Gastroesophageal sphincter (tissue), 3 donors: ENCODE results near the gene TLCD3B.
A peak's percentile ranks its signal among the peaks of the same experiment; 100 is the strongest.

ENCODE experiments used
- EP300 ChIP-seq: sonication (generic); formaldehyde crosslinking; IDR thresholded peaks from one replicate; pipeline ENCODE4 v1.6.1; 2017; ENCODE audit warnings: antibody characterized with exemption, mild to moderate bottlenecking
- POLR2A ChIP-seq, 2 donors: fragments of 450-650 bp; IDR thresholded peaks; one replicate each; pipeline ENCODE4 v1.6.1; 2017; ENCODE audit warnings: antibody characterized with exemption in 2 of 2, mild to moderate bottlenecking in 2 of 2, moderate library complexity in 1 of 2
- POLR2AphosphoS5 ChIP-seq: sonication (generic); formaldehyde crosslinking; IDR thresholded peaks from one replicate; pipeline ENCODE4 v1.6.1; 2017; ENCODE audit warnings: antibody characterized with exemption
- TF ChIP-seq, protein P1 (sequence below), 4 experiments: fragments of 200-600 bp in 2 of 4; fragments of 450-650 bp in 2 of 4; sonication (generic) in 1 of 4; IDR thresholded peaks; one replicate each; pipeline ENCODE4 v1.5.1; 2017 to 2019; ENCODE audit warnings: antibody characterized with exemption in 4 of 4, mild to moderate bottlenecking in 2 of 4, moderate library complexity in 2 of 4

DNA sequence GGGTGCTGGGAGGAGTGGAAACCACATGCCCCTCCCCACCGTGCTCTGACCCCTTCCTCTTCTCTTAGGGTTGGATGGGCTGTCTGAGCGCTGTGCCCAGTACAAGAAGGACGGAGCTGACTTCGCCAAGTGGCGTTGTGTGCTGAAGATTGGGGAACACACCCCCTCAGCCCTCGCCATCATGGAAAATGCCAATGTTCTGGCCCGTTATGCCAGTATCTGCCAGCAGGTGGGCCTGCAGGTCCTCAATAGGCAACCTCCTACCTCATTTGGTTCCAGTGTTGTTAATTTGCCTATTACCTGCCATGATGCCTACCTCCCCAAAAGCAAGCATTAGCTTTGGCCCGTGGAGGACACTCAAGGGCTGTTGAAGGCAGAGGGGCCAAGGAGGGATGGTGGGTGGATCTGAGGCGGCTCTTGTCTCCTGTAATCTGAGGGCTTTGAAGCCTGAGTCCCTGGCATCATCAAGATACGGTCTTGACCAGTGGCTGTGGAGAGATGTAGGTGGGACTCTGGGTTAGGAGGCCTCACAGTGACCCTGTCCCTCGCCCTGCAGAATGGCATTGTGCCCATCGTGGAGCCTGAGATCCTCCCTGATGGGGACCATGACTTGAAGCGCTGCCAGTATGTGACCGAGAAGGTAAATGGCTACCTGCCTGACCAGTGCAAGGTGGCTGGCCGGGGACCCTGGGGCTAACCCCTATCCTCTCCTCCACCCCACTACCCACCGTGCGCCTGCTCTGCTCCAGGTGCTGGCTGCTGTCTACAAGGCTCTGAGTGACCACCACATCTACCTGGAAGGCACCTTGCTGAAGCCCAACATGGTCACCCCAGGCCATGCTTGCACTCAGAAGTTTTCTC is 37.9 kb upstream of the TLCD3B start:
- TF ChIP-seq, protein P1, sequence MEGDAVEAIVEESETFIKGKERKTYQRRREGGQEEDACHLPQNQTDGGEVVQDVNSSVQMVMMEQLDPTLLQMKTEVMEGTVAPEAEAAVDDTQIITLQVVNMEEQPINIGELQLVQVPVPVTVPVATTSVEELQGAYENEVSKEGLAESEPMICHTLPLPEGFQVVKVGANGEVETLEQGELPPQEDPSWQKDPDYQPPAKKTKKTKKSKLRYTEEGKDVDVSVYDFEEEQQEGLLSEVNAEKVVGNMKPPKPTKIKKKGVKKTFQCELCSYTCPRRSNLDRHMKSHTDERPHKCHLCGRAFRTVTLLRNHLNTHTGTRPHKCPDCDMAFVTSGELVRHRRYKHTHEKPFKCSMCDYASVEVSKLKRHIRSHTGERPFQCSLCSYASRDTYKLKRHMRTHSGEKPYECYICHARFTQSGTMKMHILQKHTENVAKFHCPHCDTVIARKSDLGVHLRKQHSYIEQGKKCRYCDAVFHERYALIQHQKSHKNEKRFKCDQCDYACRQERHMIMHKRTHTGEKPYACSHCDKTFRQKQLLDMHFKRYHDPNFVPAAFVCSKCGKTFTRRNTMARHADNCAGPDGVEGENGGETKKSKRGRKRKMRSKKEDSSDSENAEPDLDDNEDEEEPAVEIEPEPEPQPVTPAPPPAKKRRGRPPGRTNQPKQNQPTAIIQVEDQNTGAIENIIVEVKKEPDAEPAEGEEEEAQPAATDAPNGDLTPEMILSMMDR (IDR thresholded peaks at IDR 0.05), result peak in 3 of 4 experiments; percentile 21 to 38 (median 28)
- no peak for TF ChIP-seq POLR2A (IDR thresholded peaks at IDR 0.05)
- TF ChIP-seq POLR2AphosphoS5, result no peak
- TF ChIP-seq EP300, result no peak
